Gastrocnemius medialis (tissue), 4 donors: Measurements from ENCODE around the gene UNC5B. TPM values are rescaled to one million over a fixed set of nuclear protein-coding genes. Genes with fewer than 3 reads are reported as not detected.

Experiments
- ATAC-seq, 2 donors: fragments of 150-250 bp; one replicate each; pipeline ENCODE4 v1.9.1; 2016
- DNase-seq, 2 donors: peaks; one replicate each; pipeline ENCODE4 v3.0.0-alpha.2; 2019
- H3K27ac ChIP-seq, 4 donors: fragments of 200-600 bp; sonication (generic); 1 replicate in 1 of 4; 2 replicates in 3 of 4; pipeline ENCODE4 v1.5.1; 2016 to 2018; ENCODE audit warnings: mild to moderate bottlenecking in 2 of 4, moderate library complexity in 1 of 4
- H3K27me3 ChIP-seq, 3 donors: fragments of 200-600 bp; sonication (generic) in 2 of 3; 1 replicate in 1 of 3; 2 replicates in 2 of 3; pipeline versions ENCODE4 v1.5.1 to v1.6.0; 2016 to 2019; ENCODE audit warnings: mild to moderate bottlenecking in 1 of 3, moderate library complexity in 1 of 3
- H3K36me3 ChIP-seq, 2 donors: fragments of 200-600 bp; sonication (generic) in 1 of 2; one replicate each; pipeline ENCODE4 v1.5.1; 2017 to 2018
- H3K4me1 ChIP-seq, 2 donors: fragments of 200-600 bp; sonication (generic) in 1 of 2; one replicate each; pipeline ENCODE4 v1.5.1; 2016 to 2017; ENCODE audit warnings: mild to moderate bottlenecking in 2 of 2
- H3K4me3 ChIP-seq, 4 donors: fragments of 200-600 bp; sonication (generic) in 3 of 4; 1 replicate in 1 of 4; 2 replicates in 3 of 4; pipeline ENCODE4 v1.5.1; 2016 to 2019; ENCODE audit warnings: mild to moderate bottlenecking in 2 of 4
- H3K9me3 ChIP-seq, 3 donors: fragments of 200-600 bp; sonication (generic) in 2 of 3; 1 replicate in 1 of 3; 2 replicates in 2 of 3; pipeline ENCODE4 v1.5.1; 2016 to 2019
- CTCF ChIP-seq, 5 experiments: fragments of 450-650 bp in 3 of 5; fragments of 200-600 bp in 2 of 5; sonication (generic) in 2 of 5; IDR thresholded peaks in 4 of 5; conservative IDR thresholded peaks in 1 of 5; 1 replicate in 4 of 5; 2 replicates in 1 of 5; pipeline ENCODE4 v1.5.1; 2016 to 2019; ENCODE audit warnings: antibody characterized with exemption in 5 of 5, mild to moderate bottlenecking in 3 of 5, moderate library complexity in 3 of 5
- POLR2A ChIP-seq, 2 donors: fragments of 450-650 bp; IDR thresholded peaks; one replicate each; pipeline ENCODE4 v1.6.1; 2017; ENCODE audit warnings: antibody characterized with exemption in 2 of 2, mild to moderate bottlenecking in 2 of 2, moderate library complexity in 2 of 2
- in situ Hi-C, 4 donors: fragments of 200-750 bp; cut with MboI; loops; one replicate each; pipeline versions ENCODE4 v1.15.0 to v1.8.0; 2017; ENCODE audit warnings: low sequenced_read_pairs in 4 of 4
- intact Hi-C: fragments of 100-400 bp; cut with DNase I; formaldehyde crosslinking; loops from one replicate; pipeline ENCODE4 v1.15.1; 2023; ENCODE audit warnings: low total_unique reads
- total RNA-seq, 4 donors: library from RNA; depleted of rRNA; stranded (reverse); fragments of >200 nt; gene quantifications; one replicate each; pipeline versions ENCODE4 v1.1.0 to v1.2.3, GENCODE V29; 2016

Gene UNC5B
- total RNA-seq, 4 donors from 2014 or later = 0.65 to 1.2 (median 0.90) TPM

GRCh38 chr10:71265618-71266146 lies 53.3 kb downstream of the UNC5B start:
- peaks cover 56 to 89% of the 10 kb centered on the region in 2 donors for H3K4me1 ChIP-seq
- ATAC-seq = no peak
- DNase-seq = no peak
- in situ Hi-C loops (no loop called here), intact Hi-C loops (loop anchor here (5.0 kb wide), 1 partner anchor 33 kb away; no protein-coding TSS in a partner anchor)
- H3K27ac ChIP-seq = no peak overlapping the region
- H3K27me3 ChIP-seq = no peaks in the 10 kb centered on the region
- no peak for TF ChIP-seq CTCF (IDR thresholded peaks at IDR 0.05 in 4 of 5, conservative IDR thresholded peaks at IDR 0.05 in 1 of 5)
- no peak for TF ChIP-seq POLR2A (IDR thresholded peaks at IDR 0.05)
- H3K9me3 ChIP-seq = no peaks in the 10 kb centered on the region
- H3K36me3 ChIP-seq = no peaks in the 10 kb centered on the region
- H3K4me3 ChIP-seq = no peak overlapping the region

- peak overlapping the region in 1 of 4 donors; percentile 14 for H3K27ac ChIP-seq
- TF ChIP-seq POLR2A (IDR thresholded peaks at IDR 0.05) (no peak), CTCF (IDR thresholded peaks at IDR 0.05 in 4 of 5, conservative IDR thresholded peaks at IDR 0.05 in 1 of 5) (no peak)
Measured at GRCh38 chr10:71266147-71266917, 54.0 kb downstream of the UNC5B start.

GRCh38 chr10:71266918-71267442 lies 54.6 kb downstream of the UNC5B start:
- H3K4me1 ChIP-seq = peaks cover 49 to 77% of the 10 kb centered on the region in 2 donors
- DNase-seq (no peak), ATAC-seq (no peak)
- no peaks in the 10 kb centered on the region for H3K27me3 ChIP-seq
- no peak overlapping the region for H3K27ac ChIP-seq
- no peaks in the 10 kb centered on the region for H3K36me3 ChIP-seq
- H3K9me3 ChIP-seq = no peaks in the 10 kb centered on the region
- H3K4me3 ChIP-seq = no peak overlapping the region
- intact Hi-C loops (loop anchor here (5.0 kb wide), 1 partner anchor 35 kb away; no protein-coding TSS in a partner anchor), in situ Hi-C loops (no loop called here)
- TF ChIP-seq POLR2A (IDR thresholded peaks at IDR 0.05) = no peak
- no peak for TF ChIP-seq CTCF (IDR thresholded peaks at IDR 0.05 in 4 of 5, conservative IDR thresholded peaks at IDR 0.05 in 1 of 5)

More at GRCh38 chr10:71266147-71266917, 54.0 kb downstream of the UNC5B start:
- in situ Hi-C loops (no loop called here), intact Hi-C loops (loop anchor here (5.0 kb wide), 1 partner anchor 34 kb away; no protein-coding TSS in a partner anchor)
- Histone ChIP-seq H3K36me3 (no peaks in the 10 kb centered on the region), H3K4me3 (no peak overlapping the region), H3K27me3 (no peaks in the 10 kb centered on the region), H3K9me3 (no peaks in the 10 kb centered on the region), H3K4me1 (peaks cover 55 to 84% of the 10 kb centered on the region in 2 donors)
- ATAC-seq (peak; percentile 24 to 29), DNase-seq (peak; percentile 27 to 54)

GRCh38 chr10:71267508-71268240 lies 55.3 kb downstream of the UNC5B start:
- no peak for TF ChIP-seq CTCF (IDR thresholded peaks at IDR 0.05 in 4 of 5, conservative IDR thresholded peaks at IDR 0.05 in 1 of 5)
- no peak for TF ChIP-seq POLR2A (IDR thresholded peaks at IDR 0.05)
- Histone ChIP-seq H3K27ac (peak overlapping the region in 2 of 4 donors; percentile 59 to 79), H3K4me1 (peaks cover 42 to 70% of the 10 kb centered on the region in 2 donors), H3K27me3 (no peaks in the 10 kb centered on the region), H3K4me3 (no peak overlapping the region), H3K36me3 (no peaks in the 10 kb centered on the region), H3K9me3 (no peaks in the 10 kb centered on the region)
- ATAC-seq (no peak), DNase-seq (no peak)
- intact Hi-C loops = loop anchor here (2.0 to 5.0 kb wide), 2 partner anchors 35 to 55 kb away; partner anchors contain the start of gene UNC5B
- in situ Hi-C loops = no loop called here
